HG03571 (cell line): ENCODE results near the gene MTX1.

Experiments used
- ATAC-seq: cut with Tn5 transposase; IDR thresholded peaks from one replicate; pipeline ENCODE4 v1.9.1; 2021; ENCODE audit not compliant: unreplicated experiment

Gene MTX1

GRCh38 chr1:155174324-155175280 is 33.9 kb upstream of the MTX1 start:
- no peak for ATAC-seq

GRCh38 chr1:155175281-155175926 is 33.1 kb upstream of the MTX1 start:
- ATAC-seq = no peak

GRCh38 chr1:155175927-155176371 is 32.5 kb upstream of the MTX1 start:
- no peak for ATAC-seq

GRCh38 chr1:155176544-155177071 is 31.9 kb upstream of the MTX1 start:
- no peak for ATAC-seq

GRCh38 chr1:155177192-155177917 is 31.1 kb upstream of the MTX1 start:
- ATAC-seq = no peak

GRCh38 chr1:155177918-155178281 is 30.6 kb upstream of the MTX1 start:
- ATAC-seq = no peak

- no peak for ATAC-seq
Measured at GRCh38 chr1:155178441-155179111, 29.9 kb upstream of the MTX1 start.

- ATAC-seq = no peak
Measured at GRCh38 chr1:155179112-155180031, 29.1 kb upstream of the MTX1 start.

- no peak for ATAC-seq
Measured at GRCh38 chr1:155181371-155182051, 27.0 kb upstream of the MTX1 start.

- no peak for ATAC-seq
Measured at GRCh38 chr1:155182052-155182550, 26.4 kb upstream of the MTX1 start.

- ATAC-seq = no peak
Measured at GRCh38 chr1:155183775-155184221, 24.7 kb upstream of the MTX1 start.

- ATAC-seq = no peak
Measured at GRCh38 chr1:155184351-155184811, 24.1 kb upstream of the MTX1 start.

GRCh38 chr1:155184835-155185782 is 23.4 kb upstream of the MTX1 start:
- ATAC-seq = peak; percentile 56

- no peak for ATAC-seq
Measured at GRCh38 chr1:155185783-155186066, 22.8 kb upstream of the MTX1 start.

- no peak for ATAC-seq
Measured at GRCh38 chr1:155186067-155186793, 22.3 kb upstream of the MTX1 start.

- ATAC-seq = no peak
Measured at GRCh38 chr1:155186794-155187455, 21.6 kb upstream of the MTX1 start.

GRCh38 chr1:155187456-155187891 is 21.0 kb upstream of the MTX1 start:
- no peak for ATAC-seq
